DOHH2 (cell line): ENCODE results near the gene GNPAT.

ENCODE experiments used
- H3F3A ChIP-seq: fragments of 200-600 bp; sonication (generic), shearing (Covaris generic); 2 replicates; pipeline ENCODE4 v1.6.0; 2016; ENCODE audit warnings: antibody characterized with exemption, mild to moderate bottlenecking; ENCODE audit not compliant: control insufficient read depth, insufficient read depth
- H3K27ac ChIP-seq: fragments of 200-600 bp; sonication (generic); 2 replicates; pipeline ENCODE4 v1.5.1; 2014; ENCODE audit warnings: low read depth, mild to moderate bottlenecking, low read length, moderate library complexity
- H3K27me3 ChIP-seq: fragments of 200-600 bp; sonication (generic); 2 replicates; pipeline ENCODE4 v1.6.1; 2014; ENCODE audit warnings: mild to moderate bottlenecking, low read length, mixed read lengths; ENCODE audit not compliant: control insufficient read depth
- H3K36me3 ChIP-seq: fragments of 200-600 bp; sonication (generic); 2 replicates; pipeline ENCODE4 v1.6.1; 2014; ENCODE audit warnings: mild to moderate bottlenecking, low read length, moderate library complexity, mixed read lengths; ENCODE audit not compliant: control insufficient read depth
- H3K4me1 ChIP-seq: fragments of 200-600 bp; sonication (generic); 2 replicates; pipeline ENCODE4 v1.6.1; 2014; ENCODE audit warnings: mild to moderate bottlenecking, low read length, mixed read lengths; ENCODE audit not compliant: control insufficient read depth
- H3K4me2 ChIP-seq: fragments of 200-600 bp; sonication (generic); 2 replicates; pipeline ENCODE4 v1.6.0; 2014; ENCODE audit warnings: mild to moderate bottlenecking, low read length, moderate library complexity
- H3K4me3 ChIP-seq: fragments of 200-600 bp; sonication (generic); 2 replicates; pipeline ENCODE4 v1.5.1; 2014; ENCODE audit warnings: mild to moderate bottlenecking, low read length, mixed read lengths
- H3K79me2 ChIP-seq: fragments of 200-600 bp; sonication (generic); 2 replicates; pipeline ENCODE4 v1.6.1; 2014; ENCODE audit warnings: mild to moderate bottlenecking, low read length, mixed read lengths; ENCODE audit not compliant: control insufficient read depth
- H3K9me2 ChIP-seq: fragments of 200-600 bp; sonication (generic); replicated peaks from 2 replicates; pipeline ENCODE4 v1.6.1; 2014; ENCODE audit warnings: mild to moderate bottlenecking, low read length, mixed read lengths; ENCODE audit not compliant: control insufficient read depth
- H3K9me3 ChIP-seq: fragments of 200-600 bp; sonication (generic); 2 replicates; pipeline ENCODE4 v1.6.1; 2014; ENCODE audit warnings: antibody characterized with exemption, low read length, mixed read lengths; ENCODE audit not compliant: control insufficient read depth, insufficient read depth
- H4K20me1 ChIP-seq: fragments of 200-600 bp; sonication (generic); 2 replicates; pipeline ENCODE4 v1.6.0; 2014; ENCODE audit warnings: low read depth, mild to moderate bottlenecking, antibody characterized with exemption, low read length, moderate library complexity; ENCODE audit not compliant: control insufficient read depth, insufficient read depth
- CTCF ChIP-seq: fragments of 200-600 bp; sonication (generic); IDR thresholded peaks from one replicate; pipeline ENCODE4 v1.5.1; 2014; ENCODE audit warnings: antibody characterized with exemption, mild to moderate bottlenecking, low read depth, low read length; ENCODE audit not compliant: poor library complexity, severe bottlenecking
- EZH2phosphoT487 ChIP-seq: fragments of 200-600 bp; sonication (generic); IDR thresholded peaks from 2 replicates; pipeline ENCODE4 v1.6.1; 2017; ENCODE audit warnings: borderline replicate concordance, mild to moderate bottlenecking, antibody characterized with exemption, low read length, moderate library complexity, mixed read lengths

GNPAT gene

GRCh38 chr1:231322880-231323530 lies 82.0 kb downstream of the GNPAT start:
- Histone ChIP-seq H3K36me3 (no peaks in the 10 kb centered on the region), H3F3A (no peaks in the 10 kb centered on the region), H3K9me3 (no peaks in the 10 kb centered on the region), H3K4me2 (no peak overlapping the region), H4K20me1 (no peaks in the 10 kb centered on the region), H3K27ac (no peak overlapping the region), H3K4me1 (no peaks in the 10 kb centered on the region), H3K79me2 (no peaks in the 10 kb centered on the region), H3K27me3 (no peaks in the 10 kb centered on the region), H3K4me3 (no peak overlapping the region), H3K9me2 (no peaks in the 10 kb centered on the region)
- TF ChIP-seq CTCF = no peak
- no peak for TF ChIP-seq EZH2phosphoT487

- TF ChIP-seq CTCF = no peak
- no peak for TF ChIP-seq EZH2phosphoT487
- H3K27me3 ChIP-seq = no peaks in the 10 kb centered on the region
Observed at GRCh38 chr1:231324660-231325059, 83.6 kb downstream of the GNPAT start.

DNA sequence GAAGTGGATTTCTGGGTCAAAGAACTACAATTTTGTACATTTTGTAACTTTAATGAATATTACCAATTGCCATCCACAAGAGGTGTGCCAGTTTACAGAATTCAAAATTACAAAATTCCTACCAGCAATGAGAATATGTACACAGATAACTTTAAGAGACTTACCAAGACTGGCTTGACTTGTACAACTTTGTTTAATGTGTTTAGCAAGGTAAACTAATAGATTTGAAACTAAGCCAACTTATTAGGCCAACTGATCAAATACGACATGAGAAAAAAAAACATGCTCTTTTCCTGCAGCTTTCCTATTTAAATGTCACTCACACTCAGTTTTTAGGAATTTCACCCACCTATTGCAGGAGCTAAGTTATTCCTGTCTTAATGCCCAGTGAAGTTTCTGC lies 85.2 kb downstream of the GNPAT start:
- Histone ChIP-seq H4K20me1 (no peaks in the 10 kb centered on the region), H3F3A (no peaks in the 10 kb centered on the region), H3K79me2 (0 out of 2 replicates have a peak, but pooled peaks cover 2% of the 10 kb centered on the region), H3K9me3 (no peaks in the 10 kb centered on the region), H3K9me2 (no peaks in the 10 kb centered on the region), H3K4me3 (no peak overlapping the region), H3K4me2 (no peak overlapping the region), H3K27ac (no peak overlapping the region), H3K27me3 (no peaks in the 10 kb centered on the region), H3K4me1 (no peaks in the 10 kb centered on the region), H3K36me3 (no peaks in the 10 kb centered on the region)
- TF ChIP-seq CTCF (no peak), EZH2phosphoT487 (no peak)

More at GRCh38 chr1:231324660-231325059, 83.6 kb downstream of the GNPAT start:
- no peaks in the 10 kb centered on the region for H3K9me2 ChIP-seq
- H4K20me1 ChIP-seq = no peaks in the 10 kb centered on the region
- no peaks in the 10 kb centered on the region for H3K9me3 ChIP-seq
- no peaks in the 10 kb centered on the region for H3K4me1 ChIP-seq
- H3K4me2 ChIP-seq = no peak overlapping the region
- no peaks in the 10 kb centered on the region for H3K36me3 ChIP-seq
- H3K27ac ChIP-seq = no peak overlapping the region
- no peak overlapping the region for H3K4me3 ChIP-seq
- H3F3A ChIP-seq = no peaks in the 10 kb centered on the region
- no peaks in the 10 kb centered on the region for H3K79me2 ChIP-seq
